IMR-90 (cell line): ENCODE data around the gene DIPK1A. TPM values are rescaled to one million over a fixed set of nuclear protein-coding genes. Genes with fewer than 3 reads are reported as not detected.

ENCODE experiments used
- ATAC-seq: fragments of 200-7000 bp; cut with Tn5 transposase; 2 replicates; pipeline ENCODE4 v1.9.1; 2020; ENCODE audit warnings: low read depth, mild to moderate bottlenecking, moderate library complexity
- BruUV-seq: library from RNA; stranded (reverse); fragments of 400-500 nt; replicated peaks from 2 replicates; lab custom pipeline; 2021; lab: Mats Ljungman, UMichigan
- CTCF ChIA-PET: fragments of 300-600 bp; formaldehyde crosslinking; extraction: SDS; loops from one replicate; lab custom pipeline; 2021; ENCODE audit warnings: antibody characterized with exemption; lab: Yijun Ruan, JAX
- POLR2A ChIA-PET: fragments of 300-600 bp; sonication (Branson Sonifier 250); formaldehyde crosslinking; loops from one replicate; lab custom pipeline; 2022; ENCODE audit warnings: antibody characterized with exemption; ENCODE audit not compliant: unreplicated experiment; lab: Charles Lee
- DNase-seq: peaks from one replicate; pipeline ENCODE4 v3.0.0; 2013
- H2AFZ ChIP-seq: replicated peaks from 2 replicates; pipeline ENCODE3; 2013; ENCODE audit warnings: low read length, mild to moderate bottlenecking; ENCODE audit not compliant: poor library complexity
- H2AK5ac ChIP-seq: 2 replicates; pipeline ENCODE4 v1.6.1; 2013; ENCODE audit warnings: low read depth, low read length, inconsistent platforms
- H2AK9ac ChIP-seq: replicated peaks from 2 replicates; pipeline ENCODE3; 2013; ENCODE audit warnings: mild to moderate bottlenecking, low read depth, low read length, moderate library complexity; ENCODE audit not compliant: poor library complexity
- H2BK120ac ChIP-seq: 2 replicates; pipeline ENCODE4 v1.6.1; 2013; ENCODE audit warnings: low read depth, low read length, inconsistent platforms
- H2BK15ac ChIP-seq: 3 replicates; pipeline ENCODE4 v1.6.1; 2013; ENCODE audit warnings: low read depth, low read length, inconsistent platforms
- H2BK20ac ChIP-seq: 2 replicates; pipeline ENCODE4 v1.6.1; 2013; ENCODE audit warnings: low read depth, mild to moderate bottlenecking, inconsistent platforms, low read length, moderate library complexity
- H2BK5ac ChIP-seq: 2 replicates; pipeline ENCODE4 v1.6.1; 2013; ENCODE audit warnings: mild to moderate bottlenecking, low read depth, low read length, inconsistent platforms; ENCODE audit not compliant: poor library complexity, severe bottlenecking
- H3K14ac ChIP-seq: replicated peaks from 2 replicates; pipeline ENCODE4 v1.6.1; 2013; ENCODE audit warnings: low read depth, low read length, inconsistent platforms
- H3K18ac ChIP-seq: 2 replicates; pipeline ENCODE4 v1.6.1; 2013; ENCODE audit warnings: low read depth, low read length, control low read depth
- H3K23ac ChIP-seq: 2 replicates; pipeline ENCODE4 v1.6.1; 2013; ENCODE audit warnings: low read depth, low read length, inconsistent platforms
- H3K27ac ChIP-seq: 2 replicates; pipeline ENCODE4 v1.5.1; 2013; ENCODE audit warnings: mild to moderate bottlenecking, control low read depth, low read length; ENCODE audit not compliant: insufficient read depth
- H3K27me3 ChIP-seq: 2 replicates; pipeline ENCODE4 v1.6.1; 2013; ENCODE audit warnings: low read length; ENCODE audit not compliant: control insufficient read depth, insufficient read depth
- H3K36me3 ChIP-seq: 2 replicates; pipeline ENCODE4 v1.6.1; 2013; ENCODE audit warnings: low read length, mixed read lengths; ENCODE audit not compliant: control insufficient read depth, insufficient read depth
- H3K4ac ChIP-seq: 2 replicates; pipeline ENCODE4 v1.6.1; 2013; ENCODE audit warnings: low read depth, low read length, inconsistent platforms
- H3K4me1 ChIP-seq: 2 replicates; pipeline ENCODE4 v1.6.1; 2013; ENCODE audit warnings: low read length, mixed read lengths; ENCODE audit not compliant: control insufficient read depth, insufficient read depth
- H3K4me2 ChIP-seq: 2 replicates; pipeline ENCODE4 v1.6.1; 2013; ENCODE audit warnings: low read depth, mild to moderate bottlenecking, control low read depth, low read length, moderate library complexity
- H3K4me3 ChIP-seq: 2 replicates; pipeline ENCODE4 v1.5.1; 2013; ENCODE audit warnings: low read depth, mild to moderate bottlenecking, control low read depth, low read length, moderate library complexity; ENCODE audit not compliant: insufficient read depth
- H3K56ac ChIP-seq: 2 replicates; pipeline ENCODE4 v1.6.1; 2013; ENCODE audit warnings: low read length, inconsistent platforms; ENCODE audit not compliant: insufficient read depth; ENCODE audit errors: extremely low read depth
- H3K79me1 ChIP-seq, 2 experiments: 2 replicates each; pipeline ENCODE4 v1.6.1; 2013; ENCODE audit warnings: low read length in 2 of 2, inconsistent platforms in 1 of 2, low read depth in 1 of 2
- H3K9ac ChIP-seq: 2 replicates; pipeline ENCODE4 v1.6.1; 2013; ENCODE audit warnings: low read depth, low read length, control low read depth
- H3K9me1 ChIP-seq: 2 replicates; pipeline ENCODE4 v1.6.1; 2013; ENCODE audit warnings: low read length, inconsistent platforms; ENCODE audit not compliant: insufficient read depth
- H3K9me3 ChIP-seq: 2 replicates; pipeline ENCODE4 v1.6.1; 2013; ENCODE audit warnings: low read length; ENCODE audit not compliant: control insufficient read depth, insufficient read depth
- H4K20me1 ChIP-seq: 2 replicates; pipeline ENCODE4 v1.6.1; 2013; ENCODE audit warnings: low read length, inconsistent platforms; ENCODE audit not compliant: insufficient read depth
- H4K5ac ChIP-seq: 2 replicates; pipeline ENCODE4 v1.6.1; 2013; ENCODE audit warnings: mild to moderate bottlenecking, low read depth, low read length, control low read depth
- H4K8ac ChIP-seq, 2 experiments: 2 replicates each; pipeline ENCODE4 v1.6.1; 2013; ENCODE audit warnings: low read depth in 2 of 2, low read length in 2 of 2, control low read depth in 1 of 2, inconsistent platforms in 1 of 2
- H4K91ac ChIP-seq: 2 replicates; pipeline ENCODE4 v1.6.1; 2013; ENCODE audit warnings: low read depth, low read length, inconsistent platforms; ENCODE audit not compliant: insufficient read depth
- BHLHE40 ChIP-seq: fragments of 150-350 bp; IDR thresholded peaks from 2 replicates; pipeline ENCODE4 v1.6.1; 2016; ENCODE audit warnings: mild to moderate bottlenecking, low read depth, low read length
- CEBPB ChIP-seq: IDR thresholded peaks from 2 replicates; pipeline ENCODE4 v1.6.1; 2012; ENCODE audit warnings: low read depth, low read length, improper control_type of control experiment
- CHD1 ChIP-seq: IDR thresholded peaks from 2 replicates; pipeline ENCODE4 v1.6.1; 2012; ENCODE audit warnings: low read depth, low read length, improper control_type of control experiment
- CTCF ChIP-seq: conservative IDR thresholded peaks from 2 replicates; pipeline ENCODE4 v1.5.1; 2012; ENCODE audit warnings: mild to moderate bottlenecking, low read depth, low read length, improper control_type of control experiment
- ELK1 ChIP-seq: fragments of 150-350 bp; IDR thresholded peaks from 2 replicates; pipeline ENCODE4 v1.6.1; 2016; ENCODE audit warnings: low read depth, mild to moderate bottlenecking, low read length, moderate library complexity, borderline replicate concordance
- FOS ChIP-seq: fragments of 150-350 bp; IDR thresholded peaks from 2 replicates; pipeline ENCODE4 v1.6.1; 2016; ENCODE audit warnings: low read depth, low read length
- MAFK ChIP-seq: IDR thresholded peaks from 2 replicates; pipeline ENCODE4 v1.6.1; 2012; ENCODE audit warnings: low read depth, low read length, improper control_type of control experiment
- MAZ ChIP-seq: IDR thresholded peaks from 2 replicates; pipeline ENCODE4 v1.6.1; 2012; ENCODE audit warnings: low read depth, mild to moderate bottlenecking, low read length, improper control_type of control experiment, moderate library complexity, borderline replicate concordance
- MXI1 ChIP-seq: IDR thresholded peaks from 2 replicates; pipeline ENCODE4 v1.6.1; 2012; ENCODE audit warnings: low read depth, mild to moderate bottlenecking, low read length, moderate library complexity, borderline replicate concordance
- NFE2L2 ChIP-seq: fragments of 150-350 bp; IDR thresholded peaks from 2 replicates; pipeline ENCODE4 v1.6.1; 2016; ENCODE audit warnings: low read depth, mild to moderate bottlenecking, low read length
- POLR2A ChIP-seq: IDR thresholded peaks from 2 replicates; pipeline ENCODE4 v1.6.1; 2012; ENCODE audit warnings: mild to moderate bottlenecking, low read depth, low read length
- RAD21 ChIP-seq: IDR thresholded peaks from 2 replicates; pipeline ENCODE4 v1.6.1; 2012; ENCODE audit warnings: low read length, improper control_type of control experiment
- RCOR1 ChIP-seq: IDR thresholded peaks from 2 replicates; pipeline ENCODE4 v1.6.1; 2012; ENCODE audit warnings: mild to moderate bottlenecking, low read length, improper control_type of control experiment; ENCODE audit not compliant: insufficient replicate concordance
- RFX5 ChIP-seq: IDR thresholded peaks from 2 replicates; pipeline ENCODE4 v1.8.0; 2012; ENCODE audit warnings: low read depth, mild to moderate bottlenecking, low read length, moderate library complexity
- SMC3 ChIP-seq: fragments of 150-350 bp; IDR thresholded peaks from 2 replicates; pipeline ENCODE4 v1.6.1; 2016; ENCODE audit warnings: low read depth, mild to moderate bottlenecking, antibody characterized with exemption, low read length, moderate library complexity
- USF2 ChIP-seq: fragments of 150-350 bp; IDR thresholded peaks from 2 replicates; pipeline ENCODE4 v1.6.1; 2017; ENCODE audit warnings: mild to moderate bottlenecking, antibody characterized with exemption, low read length, low read depth
- WGBS, 2 experiments: methylation state at CpG; one replicate each; pipeline versions ENCODE4 v1.1.5 to v1.1.7; 2013; ENCODE audit warnings: missing lambda C conversion rate in 2 of 2; ENCODE audit not compliant: insufficient read length in 1 of 2; ENCODE audit errors: extremely low coverage in 2 of 2; 5-methylcytosine and 5-hydroxymethylcytosine counted together
- dilution Hi-C: fragments of 300-500 bp; cut with HindIII; formaldehyde crosslinking; loops from one replicate; pipeline ENCODE4 v1.14.3; 2018; ENCODE audit warnings: low sequenced_read_pairs; ENCODE audit not compliant: unreplicated experiment
- in situ Hi-C: fragments of 300-500 bp; cut with MboI; formaldehyde crosslinking; loops from 3 replicates; pipeline ENCODE4 v1.14.3; 2019; ENCODE audit warnings: low sequenced_read_pairs, inconsistent platforms, mixed read lengths
- intact Hi-C: fragments of 100-400 bp; cut with micrococcal nuclease; formaldehyde crosslinking; loops from 2 replicates; pipeline ENCODE4 v1.10.0; 2022
- polyA plus RNA-seq, 3 experiments: library from polyadenylated mRNA; depleted of rRNA; stranded (reverse); fragments of >200 nt; gene quantifications; 2 replicates each; pipeline ENCODE4 v1.2.3, GENCODE V29; 2012; ENCODE audit warnings: low replicate concordance in 1 of 3
- total RNA-seq: library from RNA; depleted of rRNA; stranded (reverse); fragments of >200 nt; gene quantifications from 2 replicates; pipeline ENCODE4 v1.2.3, GENCODE V29; 2012

DIPK1A gene
- total and polyA plus RNA-seq, 2 of the 4 experiments (the other 2 are of a cell fraction): 4.7 to 5.7 TPM

GRCh38 chr1:92993581-92993980 lies 32.3 kb upstream of the DIPK1A start:
- no TSS peak for BruUV-seq
- Histone ChIP-seq H3K27me3 (peaks cover 11% of the 10 kb centered on the region), H3K4me3 (no peak overlapping the region), H3K27ac (no peak overlapping the region), H2BK5ac (no peak overlapping the region), H3K4me1 (no peaks in the 10 kb centered on the region), H3K14ac (no peak overlapping the region), H2AK5ac (no peak overlapping the region), H2AFZ (no peak overlapping the region), H4K8ac (no peak overlapping the region), H4K91ac (no peak overlapping the region), H3K36me3 (no peaks in the 10 kb centered on the region), H4K20me1 (no peaks in the 10 kb centered on the region), H2BK20ac (no peak overlapping the region), H4K5ac (no peak overlapping the region), H3K23ac (no peak overlapping the region), H3K4me2 (no peak overlapping the region), H3K79me1 (no peaks in the 10 kb centered on the region), H2BK15ac (no peak overlapping the region), H3K4ac (no peak overlapping the region), H3K9me1 (no peaks in the 10 kb centered on the region), H2BK120ac (no peak overlapping the region), H3K9me3 (no peaks in the 10 kb centered on the region), H3K9ac (no peak overlapping the region), H3K56ac (no peak overlapping the region), H3K18ac (no peak overlapping the region), H2AK9ac (no peak overlapping the region)
- no CpG with 5 or more reads among the region's 1 CpG for WGBS, 2 experiments
- intact Hi-C loops: no loop called here
- CTCF ChIA-PET: interaction anchor here (0.5 to 3.1 kb wide), 20 partner anchors 9 to 182 kb away, joined by 3 to 29 read pairs (median 4); no protein-coding TSS in a partner anchor
- dilution Hi-C loops: no loop called here
- DNase-seq: no peak
- POLR2A ChIA-PET: no interaction called here
- TF ChIP-seq FOS (no peak), BHLHE40 (no peak), CEBPB (no peak), CTCF (no peak), ELK1 (no peak), MAZ (no peak), RAD21 (no peak), MXI1 (no peak), NFE2L2 (no peak), RCOR1 (no peak), RFX5 (no peak), MAFK (no peak), SMC3 (no peak), USF2 (no peak), POLR2A (no peak), CHD1 (no peak)
- in situ Hi-C loops: no loop called here
- ATAC-seq: no peak
